Stimulated activated CD4-positive, alpha-beta T cell treated with anti-CD3 and anti-CD28 coated beads, Interleukin-2, amount 100 ng/mL, for 24 hours (primary cell): ENCODE results near the gene C9orf152.
"Not testable (repeated sequence)": the region's sequence is repeated elsewhere in the genome, so short reads cannot be mapped to it uniquely, and the experiment has no call there.

ENCODE experiments used
- DNase-seq, 2 donors: peaks; one replicate each; pipeline ENCODE4 v3.0.0-alpha.2; 2020

Gene C9orf152

DNA sequence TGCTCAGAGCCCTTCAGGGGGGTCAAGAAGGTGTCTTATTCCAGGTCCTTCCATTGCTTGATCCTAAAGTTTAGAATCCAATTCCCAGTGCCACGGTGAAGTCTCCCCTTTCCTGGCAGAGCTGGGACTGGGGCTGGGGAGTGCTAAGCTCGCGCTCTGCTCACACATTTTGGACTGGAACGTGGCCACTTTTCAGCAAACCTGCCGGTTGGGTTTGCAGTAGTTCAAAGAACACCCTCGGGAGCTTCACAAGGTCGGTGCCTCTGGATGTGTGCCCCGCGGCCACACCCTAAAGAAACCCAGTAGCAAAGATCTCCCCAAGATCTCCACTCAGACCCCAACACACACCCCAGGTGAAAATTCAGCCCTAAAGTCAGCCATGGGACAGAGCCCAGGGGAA is at the start of gene C9orf152:
Gene C9orf152, minus strand, starts transcription at position 129 of the 400 bp plus-strand sequence. CDS start 580 bp downstream, outside the sequence.
- no peak for DNase-seq

- peak; percentile 22 to 28 for DNase-seq
Measured at GRCh38 chr9:110257097-110257841, 49.3 kb upstream of the C9orf152 start.

GRCh38 chr9:110256380-110257096 is 48.6 kb upstream of the C9orf152 start, which contains the start of gene TXN:
Gene TXN, minus strand, starts transcription at chr9:110256507. Its CDS starts 72 bp downstream, at chr9:110256435.
- peak; percentile 91 to 94 for DNase-seq

GRCh38 chr9:110255463-110256379 is 47.8 kb upstream of the C9orf152 start:
- DNase-seq, result peak; percentile 57 to 73

DNA sequence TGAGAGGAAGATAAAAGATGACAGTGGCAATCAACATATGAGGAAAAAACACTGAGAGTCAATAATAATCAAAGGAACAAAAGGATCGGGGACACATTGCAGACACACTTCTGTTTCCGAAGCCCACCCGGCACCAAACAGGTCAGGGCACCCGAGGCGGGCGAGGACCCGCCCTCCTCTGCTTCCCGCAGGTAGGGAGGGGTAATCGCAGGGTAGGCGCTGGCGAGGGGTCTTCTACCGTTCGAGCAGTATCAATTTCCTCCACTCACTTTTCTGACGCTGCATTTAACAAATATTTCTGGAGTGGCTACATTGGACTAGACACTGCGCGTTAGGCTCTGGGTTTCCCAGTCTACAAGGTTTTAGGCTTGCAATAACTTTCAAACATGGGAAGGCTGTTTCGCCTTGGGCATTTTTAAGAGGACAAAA is 47.1 kb upstream of the C9orf152 start:
- no peak for DNase-seq

DNA sequence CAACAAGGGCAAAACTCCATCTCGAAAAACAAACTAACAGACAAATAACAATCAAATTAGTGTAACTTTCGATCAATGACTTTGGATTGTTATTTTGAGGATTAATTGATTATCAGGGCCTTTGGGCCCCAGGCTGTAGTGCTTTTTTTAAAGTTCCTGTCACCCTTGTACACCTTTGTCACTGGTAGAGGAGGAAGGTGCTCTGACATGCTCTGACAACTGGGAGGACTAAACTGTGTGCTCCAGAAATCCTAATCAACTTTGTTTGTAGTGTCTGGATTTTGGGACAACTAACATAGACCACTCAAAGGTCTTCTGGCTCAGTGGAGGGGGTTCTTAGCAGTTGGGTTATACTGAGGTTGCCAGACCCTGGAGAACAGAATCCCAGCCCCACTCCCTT is 46.5 kb upstream of the C9orf152 start:
- no peak for DNase-seq

DNA sequence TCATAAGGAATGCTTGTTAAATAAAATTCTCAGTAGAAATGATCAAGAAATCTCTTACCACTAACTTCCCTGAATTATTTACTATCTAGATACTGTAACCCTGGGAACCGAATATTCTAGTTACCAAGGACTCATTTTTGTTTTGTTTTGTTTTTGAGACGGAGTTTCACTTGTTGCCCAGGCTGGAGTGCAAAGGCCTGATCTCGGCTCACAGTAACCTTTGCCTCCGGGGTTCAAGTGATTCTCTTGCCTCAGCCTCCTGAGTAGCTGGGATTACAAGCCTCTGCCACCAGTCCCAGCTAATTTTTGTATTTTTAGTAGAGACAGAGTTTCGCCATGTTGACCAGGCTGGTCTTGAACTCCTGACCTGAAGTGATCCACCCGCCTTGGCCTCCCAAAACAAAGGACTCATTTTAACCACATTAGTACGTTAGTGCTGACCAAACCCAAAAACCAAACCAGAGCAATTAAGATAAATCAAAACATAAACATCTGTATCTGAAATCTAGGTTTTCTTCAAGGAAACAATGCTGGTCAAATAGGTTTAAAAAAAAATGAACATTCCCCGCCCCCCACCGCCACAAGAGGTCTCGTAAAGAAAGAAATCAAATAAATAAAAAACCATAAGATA is 44.7 kb upstream of the C9orf152 start:
- DNase-seq, result no peak

DNA sequence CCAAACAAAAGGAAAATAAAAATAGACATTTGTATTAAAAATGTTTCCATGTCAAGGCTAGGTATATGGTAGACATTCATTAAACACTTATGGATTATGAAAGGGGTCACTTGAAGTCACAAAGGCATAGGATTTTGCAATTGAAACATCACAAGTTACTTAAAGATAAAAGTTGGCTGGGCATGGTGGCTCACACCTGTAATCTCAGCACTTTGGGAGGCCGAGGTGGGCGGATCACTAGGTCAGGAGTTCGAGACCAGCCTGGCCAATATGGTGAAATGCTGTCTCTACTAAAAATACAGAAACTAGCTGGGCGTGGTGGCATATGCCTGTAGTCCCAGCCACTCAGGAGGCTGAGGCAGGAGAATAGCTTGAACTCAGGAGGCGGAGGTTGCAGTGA is 43.8 kb upstream of the C9orf152 start:
- DNase-seq, result not testable (repeated sequence)

DNA sequence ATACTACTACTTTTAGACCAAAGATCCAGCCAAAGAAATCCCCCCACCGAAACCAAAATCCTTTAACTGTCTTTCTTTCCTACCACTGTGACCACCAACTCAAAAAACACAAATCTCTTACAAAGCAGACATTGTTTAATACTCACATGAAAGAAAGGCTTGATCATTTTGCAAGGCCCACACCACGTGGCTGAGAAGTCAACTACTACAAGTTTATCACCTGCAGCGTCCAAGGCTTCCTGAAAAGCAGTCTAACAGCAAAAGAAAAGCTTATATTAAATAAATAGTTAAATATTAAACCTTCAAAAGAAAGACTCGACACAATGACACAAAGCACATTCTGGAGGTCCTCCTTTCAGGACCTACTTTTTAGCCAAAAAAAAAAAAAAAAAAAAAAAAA is 43.3 kb upstream of the C9orf152 start:
- no peak for DNase-seq

- DNase-seq, result no peak
Measured at GRCh38 chr9:110249603-110250002, 41.6 kb upstream of the C9orf152 start.

GRCh38 chr9:110248361-110248760 is 40.4 kb upstream of the C9orf152 start:
- DNase-seq, result no peak

GRCh38 chr9:110246214-110246613 is 38.3 kb upstream of the C9orf152 start:
- DNase-seq, result no peak

GRCh38 chr9:110244616-110245015 is 36.7 kb upstream of the C9orf152 start:
- DNase-seq, result no peak

DNA sequence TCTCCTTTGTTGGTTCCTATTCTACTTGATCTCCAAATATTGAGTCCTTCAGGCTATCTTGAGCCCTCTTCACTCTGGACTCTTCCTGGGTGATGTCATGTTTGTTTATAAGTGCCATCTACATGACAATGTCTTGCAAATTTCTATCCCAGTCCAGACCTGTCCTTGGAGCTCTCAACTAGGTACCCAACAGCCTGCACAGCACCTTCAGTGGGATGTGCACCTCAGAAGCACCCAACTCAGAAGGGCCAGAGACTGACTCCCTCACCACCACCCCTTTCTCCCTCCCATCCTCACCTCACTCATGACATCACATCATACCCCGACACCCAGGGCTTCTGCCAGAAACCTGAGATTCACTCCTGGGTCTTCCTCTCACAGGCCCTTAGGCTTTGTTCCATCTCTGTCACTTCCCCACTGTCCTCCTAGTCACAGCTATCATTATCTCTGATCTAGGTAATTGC is 33.9 kb upstream of the C9orf152 start:
- no peak for DNase-seq

GRCh38 chr9:110241260-110241857 is 33.4 kb upstream of the C9orf152 start:
- DNase-seq, result no peak

DNA sequence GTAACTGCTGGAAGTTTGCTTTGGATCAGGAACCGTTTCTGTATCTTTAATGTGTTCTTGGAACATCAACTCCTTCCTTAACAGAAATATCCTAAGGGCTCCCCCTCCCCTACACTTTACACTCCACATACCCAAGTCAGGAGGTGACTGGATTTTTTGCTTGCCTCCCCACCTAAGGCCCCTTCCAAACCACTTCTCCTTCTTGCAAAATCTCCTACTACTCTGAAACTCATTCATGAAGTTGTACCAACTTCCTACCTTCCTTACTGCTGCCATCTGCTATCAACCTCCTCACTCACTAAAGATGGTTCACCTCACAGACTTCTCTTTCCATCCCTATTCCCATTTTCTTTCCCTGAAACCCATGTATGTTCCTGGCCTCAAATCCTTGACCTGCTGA is 32.2 kb upstream of the C9orf152 start:
- no peak for DNase-seq

DNA sequence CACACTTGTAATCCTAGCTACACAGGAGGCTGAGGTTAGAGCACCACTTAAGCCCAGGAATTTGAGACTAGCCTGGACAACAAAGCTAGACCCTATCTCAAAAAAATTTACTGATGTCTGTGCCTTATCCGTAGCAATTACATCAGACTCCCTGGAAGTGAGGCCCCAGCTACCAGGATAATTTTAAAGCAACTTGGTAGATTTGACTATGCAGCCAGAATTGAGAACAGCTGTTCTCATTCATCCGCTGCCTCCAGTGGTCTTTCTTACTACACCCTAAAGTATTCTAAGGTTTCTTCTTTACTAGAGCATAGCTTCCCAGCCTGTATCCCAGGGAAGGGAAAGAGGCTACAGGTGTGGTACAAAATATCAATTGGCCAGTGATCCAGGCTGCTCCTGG is 20.4 kb upstream of the C9orf152 start:
- DNase-seq, result no peak

GRCh38 chr9:110224583-110224982 is 16.6 kb upstream of the C9orf152 start:
- DNase-seq, result no peak

- no peak for DNase-seq
Measured at GRCh38 chr9:110220809-110221208, 12.8 kb upstream of the C9orf152 start.

- no peak for DNase-seq
Measured at GRCh38 chr9:110217656-110218099, 9.7 kb upstream of the C9orf152 start.

GRCh38 chr9:110214586-110215355 is 6.8 kb upstream of the C9orf152 start:
- no peak for DNase-seq
